ENCODE data around the gene SEMA5A. TPM values are rescaled to one million over a fixed set of nuclear protein-coding genes. Genes with fewer than 3 reads are reported as not detected.

SEMA5A gene
- total and polyA plus RNA-seq, 2 of the 8 experiments (the other 6 are each of a cell fraction or from before 2014, with no cell fraction given) = 5.3 to 8.9 TPM

- H3K56ac ChIP-seq (replicated peaks; ENCODE audit: insufficient read length, low read depth, low read length) = no peak overlapping the region
- H3K14ac ChIP-seq (ENCODE audit: insufficient read length) = no peak overlapping the region
- no peaks in the 10 kb centered on the region for H3K36me3 ChIP-seq (ENCODE audit: control insufficient read depth in 2 of 4, insufficient read depth in 4 of 4, low read length in 3 of 4)
- H4K8ac ChIP-seq (ENCODE audit: extremely low read depth, insufficient read depth, low read length) = no peak overlapping the region
- no peak overlapping the region for H2AFZ ChIP-seq (ENCODE audit: low read length)
- no peaks in the 10 kb centered on the region for H3K79me2 ChIP-seq (ENCODE audit: control insufficient read depth in 1 of 2, insufficient read depth in 2 of 2, low read length in 2 of 2)
- no peak overlapping the region for H3K23ac ChIP-seq (ENCODE audit: insufficient read length)
- DNase-seq (ENCODE audit: low read depth in 1 of 2, low spot score in 2 of 2) = no peak
- no peak overlapping the region for H3K27ac ChIP-seq (ENCODE audit: low read depth, low read length)
- POLR2A ChIA-PET (ENCODE audit: partially characterized antibody) = no interaction called here
- no peaks in the 10 kb centered on the region for H3K4me1 ChIP-seq (replicated peaks in 1 of 4; ENCODE audit: control insufficient read depth in 3 of 4, insufficient read depth in 4 of 4, low read length in 3 of 4)
- H3K27me3 ChIP-seq (replicated peaks in 1 of 4; ENCODE audit: control insufficient read depth in 3 of 4, extremely low read depth in 1 of 4, insufficient read depth in 3 of 4, low read length in 3 of 4) = no peaks in the 10 kb centered on the region
- H3K4me3 ChIP-seq (ENCODE audit: extremely low read depth in 1 of 4, insufficient read depth in 2 of 4, low read depth in 3 of 4, low read length in 4 of 4) = no peak overlapping the region
- no peak overlapping the region for H2BK12ac ChIP-seq (ENCODE audit: low read depth, low read length)
- H2BK120ac ChIP-seq (replicated peaks; ENCODE audit: low read depth, low read length) = no peak overlapping the region
- TF ChIP-seq ASH2L (IDR thresholded peaks at IDR 0.05; ENCODE audit: low read length) = no peak
- TF ChIP-seq TAF1 (IDR thresholded peaks at IDR 0.05; ENCODE audit: low read depth, low read length) = no peak
- TF ChIP-seq SP1 (IDR thresholded peaks at IDR 0.05; ENCODE audit: low read depth, low read length) = no peak
- TF ChIP-seq SIX5 (IDR thresholded peaks at IDR 0.05; ENCODE audit: low read depth, low read length) = no peak
- no peak for TF ChIP-seq CHD2 (IDR thresholded peaks at IDR 0.05; ENCODE audit: low read length)
- TF ChIP-seq, protein P1, sequence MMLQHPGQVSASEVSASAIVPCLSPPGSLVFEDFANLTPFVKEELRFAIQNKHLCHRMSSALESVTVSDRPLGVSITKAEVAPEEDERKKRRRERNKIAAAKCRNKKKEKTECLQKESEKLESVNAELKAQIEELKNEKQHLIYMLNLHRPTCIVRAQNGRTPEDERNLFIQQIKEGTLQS (IDR thresholded peaks at IDR 0.05; ENCODE audit: insufficient read depth, low read depth, low read length) = no peak
- peak; percentile 48 to 51 for TF ChIP-seq RAD21 (IDR thresholded peaks at IDR 0.05 in 1 of 2, conservative IDR thresholded peaks at IDR 0.05 in 1 of 2; ENCODE audit: low read depth in 2 of 2, low read length in 2 of 2)
- TF ChIP-seq, protein P2, sequence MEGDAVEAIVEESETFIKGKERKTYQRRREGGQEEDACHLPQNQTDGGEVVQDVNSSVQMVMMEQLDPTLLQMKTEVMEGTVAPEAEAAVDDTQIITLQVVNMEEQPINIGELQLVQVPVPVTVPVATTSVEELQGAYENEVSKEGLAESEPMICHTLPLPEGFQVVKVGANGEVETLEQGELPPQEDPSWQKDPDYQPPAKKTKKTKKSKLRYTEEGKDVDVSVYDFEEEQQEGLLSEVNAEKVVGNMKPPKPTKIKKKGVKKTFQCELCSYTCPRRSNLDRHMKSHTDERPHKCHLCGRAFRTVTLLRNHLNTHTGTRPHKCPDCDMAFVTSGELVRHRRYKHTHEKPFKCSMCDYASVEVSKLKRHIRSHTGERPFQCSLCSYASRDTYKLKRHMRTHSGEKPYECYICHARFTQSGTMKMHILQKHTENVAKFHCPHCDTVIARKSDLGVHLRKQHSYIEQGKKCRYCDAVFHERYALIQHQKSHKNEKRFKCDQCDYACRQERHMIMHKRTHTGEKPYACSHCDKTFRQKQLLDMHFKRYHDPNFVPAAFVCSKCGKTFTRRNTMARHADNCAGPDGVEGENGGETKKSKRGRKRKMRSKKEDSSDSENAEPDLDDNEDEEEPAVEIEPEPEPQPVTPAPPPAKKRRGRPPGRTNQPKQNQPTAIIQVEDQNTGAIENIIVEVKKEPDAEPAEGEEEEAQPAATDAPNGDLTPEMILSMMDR (IDR thresholded peaks at IDR 0.05; ENCODE audit: control extremely low read depth in 1 of 3, insufficient read depth in 1 of 3, low read depth in 1 of 3, low read length in 3 of 3) = peak in 2 of 3 experiments; percentile 47 to 63; a peak in 2 of 4 replicates
- TF ChIP-seq SP2 (IDR thresholded peaks at IDR 0.05; ENCODE audit: low read length) = no peak
- no peak overlapping the region for H3K18ac ChIP-seq (ENCODE audit: extremely low read depth, low read length)
- no peak overlapping the region for H2BK5ac ChIP-seq (ENCODE audit: low read depth, low read length)
- no peak overlapping the region for H3K4ac ChIP-seq (replicated peaks; ENCODE audit: insufficient read length, low read depth, low read length)
- H3K79me1 ChIP-seq (ENCODE audit: low read depth, low read length) = no peaks in the 10 kb centered on the region
- H3K9me3 ChIP-seq (ENCODE audit: insufficient read depth in 2 of 2, low read depth in 1 of 2, low read length in 1 of 2) = no peaks in the 10 kb centered on the region
- peak; percentile 82 for FAIRE-seq
- H2AK5ac ChIP-seq (ENCODE audit: low read depth, low read length) = no peak overlapping the region
- no peak overlapping the region for H3K9ac ChIP-seq (replicated peaks in 1 of 4; ENCODE audit: extremely low read depth in 1 of 4, low read depth in 3 of 4, low read length in 3 of 4)
- H4K5ac ChIP-seq (ENCODE audit: insufficient read length, low read depth, low read length) = no peak overlapping the region
- H2BK15ac ChIP-seq (ENCODE audit: low read length) = no peak overlapping the region
- H3K4me2 ChIP-seq (ENCODE audit: insufficient read depth in 1 of 2, low read depth in 2 of 2, low read length in 2 of 2) = no peak overlapping the region
- no peaks in the 10 kb centered on the region for H4K20me1 ChIP-seq (replicated peaks in 1 of 2; ENCODE audit: control insufficient read depth in 1 of 2, insufficient read depth in 2 of 2, low read length in 2 of 2)
- H2BK20ac ChIP-seq (ENCODE audit: low read length) = no peak overlapping the region
- H4K91ac ChIP-seq (replicated peaks; ENCODE audit: insufficient read length, low read length) = no peak overlapping the region
- H3K23me2 ChIP-seq (ENCODE audit: low read depth, low read length) = no peaks in the 10 kb centered on the region
- CTCF ChIA-PET (ENCODE audit: partially characterized antibody) = interaction anchor here (0.6 to 1.4 kb wide), 10 partner anchors 9 to 907 kb away, joined by 3 to 7 read pairs (median 4); no protein-coding TSS in a partner anchor
These were observed 552.8 kb downstream of the SEMA5A start for GRCh38 chr5:8993031-8993430.

Measured in H1 (cell line).